DMS53 treated with DMSO at 0.1 percent for 48 hours (cell line): ENCODE measurements around the gene IL1RAPL2.

Experiments used
- DNase-seq: peaks from one replicate; lab custom pipeline; 2025; ENCODE audit not compliant: unreplicated experiment; lab: John Stamatoyannopoulos, UW

Gene IL1RAPL2

DNA sequence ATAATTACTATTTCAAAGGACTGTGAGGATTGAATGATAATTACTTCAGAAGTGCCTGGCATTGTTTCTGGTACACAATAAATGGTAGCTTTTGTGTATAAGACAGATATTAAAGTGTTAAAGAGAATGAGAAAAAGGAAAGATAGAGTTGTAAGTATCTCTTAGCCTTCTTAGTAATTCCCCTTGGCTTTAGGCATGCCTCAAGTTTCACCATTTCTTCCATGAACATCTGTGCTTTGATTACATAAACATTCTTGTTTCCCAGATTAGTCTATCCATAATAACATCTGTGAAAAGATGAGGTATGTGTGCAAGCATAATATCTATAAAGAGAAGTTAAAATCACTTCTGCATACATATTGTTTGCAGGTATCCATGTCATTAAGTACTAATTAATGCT lies 885.4 kb downstream of the IL1RAPL2 start:
- no peak for DNase-seq

DNA sequence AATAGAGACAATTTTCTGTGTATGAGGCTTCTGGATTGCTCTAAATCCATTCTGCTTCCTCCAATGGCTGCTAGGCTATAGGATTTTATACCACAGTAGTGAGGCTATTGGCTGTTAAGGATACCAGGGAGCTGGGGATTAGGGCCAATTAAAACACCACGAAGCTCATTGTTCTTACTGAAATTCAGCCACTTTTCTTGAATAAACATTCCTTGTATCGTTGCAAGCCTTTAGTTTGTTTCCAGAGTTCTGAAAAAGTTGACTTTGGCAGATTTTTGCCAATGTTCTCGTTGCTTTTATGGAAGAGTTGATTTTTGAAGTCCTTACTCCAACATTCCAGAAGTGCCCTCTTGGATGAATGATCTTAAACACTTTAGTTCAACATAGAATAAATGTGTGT lies 892.8 kb downstream of the IL1RAPL2 start:
- DNase-seq, result no peak

GRCh38 chrX:105460376-105460775 lies 894.4 kb downstream of the IL1RAPL2 start:
- DNase-seq, result no peak

- no peak for DNase-seq
These were observed 895.0 kb downstream of the IL1RAPL2 start for GRCh38 chrX:105461016-105461415.

DNA sequence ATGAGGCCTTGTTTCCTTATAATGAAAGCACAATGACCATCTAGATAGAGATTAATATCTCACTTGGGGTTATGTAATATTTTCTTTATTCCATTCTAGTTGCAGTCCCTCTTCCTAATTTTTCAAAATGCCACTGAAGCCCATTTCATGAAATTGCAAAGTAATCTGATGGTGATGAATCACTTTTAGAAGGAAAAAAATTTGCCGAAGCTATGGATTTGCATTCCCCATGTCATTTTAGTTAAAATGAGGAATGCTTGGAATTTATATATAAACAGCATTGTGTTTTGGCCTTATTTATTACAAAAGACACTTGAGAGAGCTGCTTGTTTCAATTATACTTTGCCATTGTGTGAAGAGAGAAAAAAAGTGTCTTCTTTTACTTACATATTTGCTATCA lies 896.2 kb downstream of the IL1RAPL2 start:
- no peak for DNase-seq

DNA sequence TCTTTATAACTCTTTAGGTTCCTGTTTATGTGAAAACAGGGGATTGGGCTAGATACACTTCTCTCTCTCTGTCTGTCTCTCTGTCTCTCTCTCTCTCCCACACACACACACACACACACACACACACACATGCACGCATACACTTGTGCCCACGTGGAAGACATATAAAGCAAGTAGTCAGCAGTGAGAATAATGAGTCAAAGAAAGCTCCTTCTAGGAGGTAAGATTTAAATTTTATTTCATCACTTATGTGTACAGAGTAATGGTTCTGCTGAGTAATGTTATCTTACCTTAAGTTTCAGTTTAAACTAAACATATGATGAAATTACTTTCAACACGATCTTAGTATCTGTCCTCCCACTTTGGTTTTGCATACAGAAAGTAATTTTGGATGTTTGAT lies 897.5 kb downstream of the IL1RAPL2 start:
- no peak for DNase-seq

DNA sequence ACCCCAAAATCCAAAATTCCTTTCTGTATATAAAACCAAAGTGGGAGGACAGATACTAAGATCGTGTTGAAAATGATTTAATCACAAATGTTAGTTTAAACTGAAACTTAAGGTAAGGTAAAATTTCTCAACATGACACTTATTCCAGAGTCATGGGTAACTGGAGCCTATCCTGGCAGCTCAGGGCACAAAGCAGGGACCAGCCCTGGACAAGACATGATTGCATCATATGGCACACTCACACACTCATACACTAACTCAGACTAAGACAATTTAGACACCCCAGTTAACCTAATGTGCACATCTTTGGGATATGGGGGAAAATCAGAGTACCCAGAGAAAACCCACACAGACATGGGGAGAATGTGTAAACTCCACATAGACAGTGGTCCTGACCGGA lies 898.6 kb downstream of the IL1RAPL2 start:
- DNase-seq, result no peak

- no peak for DNase-seq
These were observed 902.7 kb downstream of the IL1RAPL2 start for GRCh38 chrX:105468741-105469140.

- DNase-seq, result no peak
These were observed 905.6 kb downstream of the IL1RAPL2 start for GRCh38 chrX:105471597-105471996.

DNA sequence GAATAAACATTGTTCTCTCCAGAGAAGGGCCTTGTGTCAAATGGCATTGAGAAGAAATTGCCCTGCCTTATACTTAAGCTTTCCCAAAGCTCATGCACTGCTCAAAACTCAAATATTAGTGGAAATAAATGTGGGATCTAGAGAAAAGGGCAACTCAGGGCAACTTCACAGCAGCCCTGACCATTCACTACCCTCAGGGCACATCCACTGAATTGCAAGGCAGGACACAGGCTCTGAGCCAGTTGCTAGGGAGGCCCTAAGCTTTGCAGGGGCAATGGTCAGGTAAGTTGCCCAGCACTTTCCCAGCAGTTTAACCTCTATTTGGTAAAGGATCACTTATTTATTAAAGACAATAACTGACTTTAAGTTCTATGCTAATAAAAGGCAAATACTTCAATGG lies 909.8 kb downstream of the IL1RAPL2 start:
- DNase-seq, result no peak

DNA sequence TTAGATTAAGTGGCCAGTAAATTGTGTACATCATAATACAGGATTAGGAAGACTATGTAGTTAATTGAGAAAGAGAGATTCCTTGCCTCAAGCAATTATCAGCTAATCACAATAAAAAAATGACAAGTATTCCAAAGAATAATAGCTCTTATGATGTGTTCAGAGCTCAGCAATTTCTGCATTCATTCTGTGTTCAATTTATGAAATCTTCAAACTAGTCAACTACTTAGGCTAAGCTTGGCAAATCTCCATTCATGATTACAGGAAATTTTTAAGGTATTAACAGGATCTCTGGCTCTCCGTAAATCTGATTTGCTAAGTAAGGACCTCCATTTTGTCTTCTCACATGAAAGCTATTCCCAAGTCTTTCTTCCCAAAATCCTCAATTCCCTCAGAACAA lies 911.4 kb downstream of the IL1RAPL2 start:
- no peak for DNase-seq

GRCh38 chrX:105480646-105481310 lies 914.8 kb downstream of the IL1RAPL2 start:
- no peak for DNase-seq

DNA sequence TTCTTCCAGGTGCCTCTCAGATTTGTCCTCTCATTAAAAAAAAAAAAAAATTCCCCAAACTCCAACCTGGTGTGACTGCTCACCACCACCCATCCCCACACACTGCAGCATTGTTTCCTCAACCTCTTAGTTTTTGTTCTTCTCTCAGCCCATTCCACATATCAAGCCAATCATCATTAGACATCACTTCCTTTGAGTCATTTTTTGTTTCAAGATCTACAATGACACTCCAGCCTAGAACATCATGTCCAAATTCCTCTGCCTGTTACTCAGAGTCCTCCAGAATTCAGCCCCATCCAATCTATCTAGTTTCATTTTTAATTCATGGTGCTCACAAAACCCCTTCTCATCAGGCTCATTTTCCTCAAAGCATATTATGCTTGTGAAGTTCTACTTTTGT lies 917.0 kb downstream of the IL1RAPL2 start:
- DNase-seq, result no peak

DNA sequence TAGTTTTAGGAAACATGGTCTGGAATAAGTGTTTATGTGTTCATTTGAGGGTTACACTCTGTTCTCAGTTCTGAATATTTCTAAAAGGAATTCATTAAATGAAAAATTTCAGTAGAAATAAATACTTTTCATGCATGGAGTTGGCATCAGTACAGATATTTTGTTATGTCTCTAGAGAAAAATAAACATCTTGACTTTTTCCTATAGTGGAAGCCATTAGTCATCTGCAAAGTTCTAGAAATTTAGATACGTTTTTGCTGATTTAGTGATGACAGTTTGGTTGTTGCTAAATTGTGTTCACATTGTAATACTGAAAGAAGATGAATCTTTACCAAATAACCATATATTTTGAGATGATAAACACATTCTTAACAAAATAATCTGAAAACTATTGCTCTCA lies 922.7 kb downstream of the IL1RAPL2 start:
- no peak for DNase-seq

GRCh38 chrX:105495376-105495775 lies 929.4 kb downstream of the IL1RAPL2 start:
- DNase-seq, result no peak

DNA sequence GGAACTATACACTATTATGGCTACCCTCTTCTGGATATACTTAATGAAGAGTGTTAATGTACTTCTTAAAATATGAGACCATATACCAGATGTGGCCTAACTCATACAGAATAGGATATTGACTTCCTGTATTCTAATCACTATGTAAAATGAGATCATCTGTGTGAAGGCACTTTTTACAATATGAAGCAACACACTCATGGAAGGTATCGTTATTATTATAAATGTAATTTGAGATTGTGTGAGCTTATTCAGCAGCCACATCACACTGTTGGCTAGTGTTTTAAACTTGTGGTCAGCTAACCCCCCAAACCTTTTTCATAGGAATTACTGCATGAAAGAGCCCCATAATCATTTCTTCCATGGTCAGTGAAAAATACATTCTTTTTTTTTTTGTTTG lies 936.3 kb downstream of the IL1RAPL2 start:
- no peak for DNase-seq

DNA sequence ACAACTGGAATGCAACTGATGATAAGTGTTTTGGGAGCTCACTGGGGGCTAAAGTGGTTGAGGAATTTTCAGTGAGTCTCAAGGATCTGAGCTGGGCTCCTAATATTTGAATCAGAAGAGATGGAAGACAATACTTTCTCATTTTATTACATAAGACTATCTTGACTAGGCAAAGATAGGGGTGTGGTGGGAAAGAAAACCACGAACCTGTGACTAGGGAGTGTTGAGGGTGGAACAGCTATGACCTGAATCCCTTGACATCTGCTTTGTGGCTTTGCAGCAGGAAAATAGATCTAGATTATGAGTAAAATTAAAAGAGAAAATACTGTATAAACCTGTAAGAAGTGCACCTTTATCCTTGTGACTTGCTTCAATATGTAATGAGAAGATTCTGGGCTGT lies 949.6 kb downstream of the IL1RAPL2 start:
- no peak for DNase-seq

- DNase-seq, result no peak
These were observed 960.4 kb downstream of the IL1RAPL2 start for GRCh38 chrX:105526431-105526830.

DNA sequence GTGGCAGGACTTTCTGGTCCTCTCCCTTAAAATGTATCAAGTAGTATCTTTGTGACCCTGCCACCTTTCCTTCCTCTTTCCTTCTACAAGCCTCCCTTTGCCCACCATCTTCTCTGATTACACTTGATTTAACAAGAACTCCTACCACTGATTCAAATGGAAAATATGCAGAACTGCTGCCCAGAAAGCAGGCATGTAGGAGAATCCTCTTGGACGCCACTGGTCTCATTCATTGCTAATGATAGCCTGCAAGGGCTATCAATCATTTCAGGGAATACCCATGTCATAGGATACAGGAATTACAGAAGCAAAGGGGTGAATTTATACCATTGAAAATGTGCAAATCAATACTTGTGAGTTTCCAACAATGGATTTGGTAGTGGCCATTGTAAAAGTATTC lies 961.8 kb downstream of the IL1RAPL2 start:
- no peak for DNase-seq

DNA sequence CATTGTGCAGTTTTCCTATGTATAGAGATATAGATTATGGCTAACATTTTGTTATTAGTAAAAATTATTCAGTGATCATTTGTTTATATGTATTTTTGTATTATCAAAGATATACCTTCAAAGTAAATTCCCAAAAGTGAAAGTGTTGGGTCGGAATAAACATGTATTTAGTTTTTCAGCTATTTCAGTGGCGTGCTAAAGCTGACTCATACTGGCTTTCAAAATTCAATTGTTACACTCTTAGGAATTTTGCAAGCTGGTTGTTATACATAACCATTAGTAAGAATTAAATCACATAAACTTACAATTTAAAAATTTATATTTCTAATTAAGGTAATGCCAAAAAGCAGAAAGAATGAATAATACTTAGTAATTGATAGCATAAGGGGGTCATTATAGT lies 968.0 kb downstream of the IL1RAPL2 start:
- no peak for DNase-seq

GRCh38 chrX:105543283-105543682 lies 977.3 kb downstream of the IL1RAPL2 start:
- no peak for DNase-seq

DNA sequence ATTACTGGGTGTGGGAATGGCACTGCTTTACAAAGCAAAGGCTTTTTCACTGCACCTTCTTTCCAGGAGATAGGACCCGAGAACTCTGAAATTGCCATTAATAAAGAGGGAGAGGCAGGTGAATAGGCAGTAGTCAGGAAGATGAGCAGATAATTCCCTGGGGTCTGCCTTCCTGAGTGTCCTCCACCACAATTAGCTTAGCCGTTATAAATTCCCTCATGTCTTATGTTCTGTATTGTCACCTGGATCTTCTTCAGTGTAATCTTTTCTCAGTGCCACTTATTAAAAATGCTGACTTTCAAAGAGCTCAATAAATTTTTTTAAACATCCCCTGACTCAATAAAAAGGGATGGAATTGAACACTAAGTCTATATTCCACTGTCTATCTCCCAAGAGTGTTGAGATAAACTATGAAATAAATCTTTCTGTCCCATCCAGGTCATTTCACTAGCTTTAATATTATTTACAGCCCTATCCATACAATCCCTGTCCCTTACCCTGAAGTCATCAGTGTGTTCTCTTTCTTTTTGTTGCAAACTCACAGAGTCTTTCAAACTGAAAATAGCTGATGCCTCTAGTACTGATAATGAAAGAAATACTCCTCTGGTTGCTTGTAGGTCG lies 984.2 kb downstream of the IL1RAPL2 start:
- no peak for DNase-seq

DNA sequence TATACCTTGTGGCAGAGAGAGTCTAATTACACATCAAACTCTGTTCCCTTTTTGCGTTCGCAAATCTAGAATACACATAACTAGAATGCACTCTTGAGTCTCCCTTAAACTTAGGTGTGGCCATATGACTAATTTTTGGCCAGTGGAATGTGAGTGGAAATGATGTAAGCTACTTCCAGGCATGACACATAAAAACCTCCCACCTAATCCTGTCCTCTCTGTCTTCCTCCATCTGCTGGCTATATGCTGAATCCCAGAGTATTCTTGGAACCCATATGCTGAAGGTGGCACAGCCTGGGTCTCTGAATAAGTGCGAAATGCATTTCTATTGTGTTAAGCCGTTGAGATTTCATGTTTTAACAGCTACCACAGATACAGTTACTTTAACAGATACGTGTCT lies 986.4 kb downstream of the IL1RAPL2 start:
- DNase-seq, result no peak
